Left renal cortex interstitium (tissue), 4 donors: ENCODE measurements around the gene CLCN5. TPM values are rescaled to one million over a fixed set of nuclear protein-coding genes. Genes with fewer than 3 reads are reported as not detected.

Source experiments
- DNase-seq, 4 donors: peaks; one replicate each; pipeline ENCODE4 v3.0.0-alpha.2; 2013; ENCODE audit warnings: low read depth in 4 of 4, low spot score in 2 of 4, missing footprints in 1 of 4
- polyA plus RNA-seq, 4 donors: library from polyadenylated mRNA; unstranded; fragments of 120-200 nt; gene quantifications; one replicate each; pipeline ENCODE4 v1.2.1, GENCODE V29; 2013; ENCODE audit not compliant: insufficient read length in 4 of 4

The CLCN5 gene
- polyA plus RNA-seq, 4 donors: 68.5 to 99.3 (median 80.5) TPM

- DNase-seq: no peak
These were observed 7.6 kb downstream of the CLCN5 start for GRCh38 chrX:49930039-49930438.

GRCh38 chrX:49932791-49933190 lies 10.4 kb downstream of the CLCN5 start:
- DNase-seq: no peak

GRCh38 chrX:49934148-49934547 lies 11.8 kb downstream of the CLCN5 start:
- no peak for DNase-seq

DNA sequence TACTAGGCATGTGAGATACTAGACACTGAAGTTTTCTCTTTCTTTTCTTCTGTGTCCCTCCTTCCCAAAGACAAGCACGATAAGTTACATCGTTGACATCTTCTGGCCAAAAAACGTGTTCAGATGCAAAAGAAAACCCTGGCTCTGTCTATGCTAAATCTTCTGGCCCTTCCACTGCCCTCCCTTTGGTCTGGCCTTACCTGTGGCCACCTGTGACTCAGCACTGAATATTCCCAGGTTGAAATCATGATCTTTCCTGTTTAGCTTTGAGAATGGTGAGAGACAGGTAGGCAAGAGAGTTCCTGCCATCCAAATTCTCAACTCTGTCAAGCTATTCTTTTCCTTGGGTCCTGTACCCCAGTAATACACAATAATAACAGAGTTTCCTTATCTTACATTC lies 12.3 kb downstream of the CLCN5 start:
- DNase-seq: no peak

GRCh38 chrX:49947781-49948180 lies 25.4 kb downstream of the CLCN5 start:
- DNase-seq: no peak

DNA sequence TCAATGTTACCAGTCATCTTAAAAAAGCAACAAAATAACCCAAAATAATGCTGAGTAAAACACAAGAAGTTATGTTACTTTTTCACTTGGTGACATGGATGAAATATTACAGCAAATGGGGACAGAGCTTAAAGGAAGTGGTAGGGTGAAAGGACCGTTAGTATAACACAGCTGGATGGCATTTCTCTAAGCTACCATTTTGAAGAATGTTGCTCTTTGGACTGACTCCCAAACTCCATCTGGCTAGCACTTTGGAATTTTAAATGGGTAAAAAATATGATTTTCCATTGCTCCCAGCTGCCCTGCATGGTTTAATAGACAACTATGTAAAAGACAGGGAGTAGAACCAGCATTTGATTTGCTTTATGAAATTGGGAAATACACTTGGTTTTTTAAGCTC lies 27.6 kb downstream of the CLCN5 start:
- no peak for DNase-seq

DNA sequence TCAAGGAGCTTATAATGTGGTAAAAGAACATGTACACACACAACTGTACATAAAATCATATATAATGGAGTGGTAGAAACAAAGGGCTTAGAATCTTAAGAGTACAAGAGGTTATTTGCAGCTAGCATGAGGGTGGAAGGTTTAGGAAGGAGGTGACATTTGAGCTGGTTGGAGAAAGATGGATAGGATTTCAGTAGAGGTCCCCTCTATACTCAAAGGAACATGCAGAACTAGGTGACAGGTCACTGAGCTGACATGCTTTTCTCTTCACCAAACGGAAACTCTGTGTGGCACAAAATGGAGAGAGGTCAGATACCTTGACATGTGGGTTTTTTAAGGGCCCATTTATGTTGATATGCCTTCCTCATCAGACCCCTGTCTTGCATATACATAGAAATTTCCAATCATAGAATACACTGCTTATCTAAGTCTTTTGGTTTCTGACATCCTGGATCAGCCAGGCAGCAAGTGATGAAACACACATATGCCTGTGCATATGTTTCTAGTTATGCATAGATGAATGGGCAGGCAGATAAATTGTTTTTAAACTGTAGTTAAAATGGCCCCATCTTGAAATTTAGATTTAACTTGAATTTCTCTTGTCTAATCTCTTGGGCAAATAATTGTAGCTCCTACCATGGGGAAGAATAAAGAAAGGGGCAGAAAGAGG lies 29.3 kb downstream of the CLCN5 start:
- DNase-seq: no peak

GRCh38 chrX:49956313-49956712 lies 33.9 kb downstream of the CLCN5 start:
- no peak for DNase-seq

- DNase-seq: no peak
These were observed 36.5 kb downstream of the CLCN5 start for GRCh38 chrX:49958727-49959485.

DNA sequence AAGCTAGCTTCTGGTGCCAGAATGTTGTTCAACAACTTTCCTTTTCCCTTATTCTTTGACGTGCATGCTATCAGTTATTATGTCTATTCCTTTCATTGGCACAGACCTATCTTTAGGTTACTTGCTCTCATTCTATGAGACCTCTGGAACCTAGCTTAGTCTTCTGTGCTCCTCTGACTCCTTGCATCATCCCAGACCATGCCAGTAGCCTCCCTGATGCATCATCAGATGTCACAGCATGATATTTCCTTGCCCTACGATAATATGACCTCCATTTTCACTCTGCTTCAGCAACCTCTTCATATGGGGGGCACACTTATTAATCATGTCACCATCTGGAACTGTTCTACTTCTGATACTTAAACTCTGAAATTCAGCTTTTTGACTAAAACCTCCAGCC lies 37.2 kb downstream of the CLCN5 start:
- DNase-seq: no peak

DNA sequence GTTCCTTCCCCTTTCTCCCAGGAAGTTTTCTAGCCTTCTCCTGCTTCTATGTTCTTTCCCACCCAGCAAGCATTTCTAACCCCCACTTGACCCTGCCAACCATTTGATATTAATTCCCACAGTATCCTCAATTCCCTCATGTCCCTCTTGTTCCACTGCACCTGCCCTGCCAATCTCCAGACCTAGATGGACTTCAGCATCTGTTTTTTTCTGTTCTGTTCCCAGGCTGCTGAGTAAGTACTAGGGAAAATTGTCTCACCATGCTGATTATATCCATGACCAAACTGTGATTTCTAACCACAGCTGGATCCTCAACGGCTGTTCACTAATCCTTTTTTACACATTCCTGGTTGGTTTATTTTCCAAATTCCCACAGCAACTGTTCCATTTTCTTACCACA lies 37.7 kb downstream of the CLCN5 start:
- no peak for DNase-seq

DNA sequence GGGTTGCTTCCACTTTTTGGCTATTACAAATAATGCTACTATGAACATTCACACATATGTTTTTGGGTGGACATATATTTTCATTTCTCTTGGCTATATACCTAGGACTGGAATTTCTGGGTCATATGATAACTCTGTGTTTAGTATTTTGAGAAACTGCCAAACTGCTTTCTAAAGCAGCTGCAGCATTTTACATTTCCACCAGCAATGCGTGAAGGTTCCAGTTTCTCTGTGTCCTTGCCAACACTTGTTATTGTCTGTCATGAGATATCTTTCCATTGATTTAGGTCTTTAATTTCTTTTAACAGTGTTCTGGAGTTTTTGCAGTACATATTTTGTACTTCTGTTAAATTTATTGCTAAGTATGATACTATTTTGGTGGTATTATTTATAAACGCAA lies 48.3 kb downstream of the CLCN5 start:
- DNase-seq: no peak

- no peak for DNase-seq
These were observed 50.0 kb downstream of the CLCN5 start for GRCh38 chrX:49972328-49972860.

- no peak for DNase-seq
These were observed 54.3 kb downstream of the CLCN5 start for GRCh38 chrX:49976682-49977197.

DNA sequence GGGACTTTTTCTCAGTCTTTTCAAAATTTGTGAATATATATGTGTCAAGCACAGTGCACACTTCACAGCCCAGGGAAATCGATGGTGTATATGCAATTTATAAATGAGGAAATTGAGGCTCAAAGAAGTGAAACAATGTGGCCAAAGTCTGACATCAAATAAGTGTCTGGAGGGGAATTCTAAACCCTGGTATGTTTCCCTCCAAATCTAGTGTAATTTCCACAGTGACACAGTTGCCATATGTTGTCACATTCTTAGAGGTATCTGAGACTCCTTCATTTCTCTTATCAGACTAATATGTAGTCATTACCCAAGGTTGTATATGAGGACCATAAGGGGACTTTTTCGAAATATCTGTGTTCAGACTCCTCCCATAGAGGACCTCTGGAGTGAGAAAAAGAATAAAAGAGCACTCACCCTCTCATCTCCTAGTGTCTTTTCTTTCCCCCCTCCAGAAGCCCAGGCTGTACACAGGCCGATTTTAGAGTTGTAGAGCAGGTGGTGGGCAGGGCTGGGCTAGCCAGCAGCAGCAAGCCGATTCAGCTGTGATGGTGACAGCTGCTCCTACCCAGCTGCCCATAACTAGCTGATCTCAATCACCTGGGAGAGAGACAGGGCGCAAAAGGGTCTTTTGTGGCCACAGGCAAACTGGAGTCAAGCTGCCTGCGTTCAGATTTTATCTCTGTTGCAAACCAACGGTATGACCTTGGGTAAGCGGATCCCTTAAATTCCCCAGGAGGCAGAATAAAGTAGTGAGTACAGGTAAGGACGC lies 55.1 kb downstream of the CLCN5 start:
- no peak for DNase-seq

DNA sequence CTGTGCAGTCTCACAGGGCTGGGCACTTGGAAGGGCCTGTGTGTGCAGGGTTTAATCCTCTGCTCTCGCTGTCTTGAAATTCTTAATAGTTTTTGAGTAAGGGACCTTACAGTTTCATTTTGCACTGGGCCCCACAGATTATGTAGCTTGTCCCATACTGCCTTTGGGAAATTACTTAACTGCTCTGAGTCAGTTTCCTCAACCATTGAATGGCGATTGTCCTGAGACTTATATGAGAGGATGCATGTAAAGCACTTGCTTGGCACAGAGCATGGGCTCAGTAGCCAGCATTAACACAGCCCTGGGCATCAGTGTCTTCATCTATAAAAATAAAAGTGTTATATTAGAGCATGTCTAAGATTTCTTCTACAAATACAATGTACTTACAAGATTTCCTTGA lies 55.8 kb downstream of the CLCN5 start:
- DNase-seq: no peak

DNA sequence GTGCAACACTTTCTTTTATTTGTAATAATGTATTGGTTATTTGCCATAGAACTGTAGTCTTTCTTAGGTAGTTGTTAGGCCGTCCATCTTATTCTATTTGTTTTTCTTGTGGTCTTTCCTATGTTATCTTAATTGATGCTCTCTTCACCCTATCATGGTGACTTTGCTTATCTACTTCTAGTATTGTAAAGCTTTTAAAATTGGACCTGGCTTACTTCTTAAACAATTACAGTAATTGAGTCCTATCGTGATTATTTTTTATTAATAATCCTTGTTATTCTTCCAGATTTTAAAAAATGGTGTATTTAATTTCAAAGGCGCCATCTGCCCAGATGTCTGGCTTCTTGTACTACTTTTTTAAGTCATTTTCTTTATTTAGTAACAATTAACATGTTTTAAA lies 63.7 kb downstream of the CLCN5 start:
- DNase-seq: no peak

- no peak for DNase-seq
These were observed 65.3 kb downstream of the CLCN5 start for GRCh38 chrX:49987651-49988050.

- peak in 3 of 4 donors; percentile 7 to 28 (median 13) for DNase-seq
These were observed 65.7 kb downstream of the CLCN5 start for GRCh38 chrX:49988143-49988542.

DNA sequence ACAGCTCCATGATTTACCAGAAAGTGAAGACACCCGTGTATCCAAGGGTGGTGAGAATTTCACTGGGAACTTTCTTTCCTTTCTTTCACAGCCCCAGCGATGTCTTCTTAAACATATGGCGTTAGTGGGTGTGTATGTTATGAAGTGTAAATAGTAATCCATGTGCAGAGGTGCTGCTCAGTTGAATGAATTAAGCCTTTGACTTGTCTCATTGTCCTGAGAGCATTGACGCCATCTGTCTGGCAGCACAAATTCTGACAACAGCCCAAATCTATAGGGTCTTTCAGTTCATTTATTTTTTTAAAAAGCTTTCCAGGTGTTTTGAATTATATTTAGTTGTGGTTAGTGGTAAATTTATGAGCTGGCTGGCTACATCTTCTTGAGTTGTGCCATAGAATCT lies 69.4 kb downstream of the CLCN5 start:
- DNase-seq: no peak

DNA sequence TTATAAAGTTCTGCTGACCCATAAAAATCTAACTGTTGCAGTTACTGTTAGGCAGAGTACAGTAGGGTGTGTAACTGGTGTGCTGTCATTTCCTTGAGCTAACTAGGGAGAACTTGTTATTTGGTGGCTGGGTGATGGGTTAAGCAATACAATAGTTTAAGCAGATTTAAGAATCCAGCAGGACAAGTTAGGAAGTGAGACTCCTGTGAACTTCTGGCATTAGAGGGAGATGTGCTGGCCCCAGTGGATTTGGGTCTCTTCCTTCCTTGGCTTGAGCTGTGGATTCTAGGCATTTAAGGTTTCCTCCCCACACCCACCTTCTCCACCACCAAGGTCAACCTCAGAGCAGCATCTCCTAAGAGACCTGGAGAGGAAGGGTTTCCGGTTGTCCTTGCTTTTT lies 70.5 kb downstream of the CLCN5 start:
- no peak for DNase-seq
